ENCODE data around the gene NDUFB2. TPM values are rescaled to one million over a fixed set of nuclear protein-coding genes. Genes with fewer than 3 reads are reported as not detected.

The NDUFB2 gene
- 100 to 1,000 TPM; 176 to 242 TPM for total RNA-seq
- polyA plus RNA-seq (ENCODE audit: insufficient read length in 6 of 6) = 100 to 1,000 TPM; 127 to 163 (median 137) TPM
- long read RNA-seq, donor 1, transcript NDUFB2-201 (4 exons, 504 nt) = major isoform, 246 of 397 reads
- long read RNA-seq, donor 1, transcript NDUFB2-207 (3 exons, 1,101 nt) = minor isoform, 12 of 397 reads
- long read RNA-seq, donor 1, transcript NDUFB2-214 (3 exons, 665 nt) = minor isoform, 8 of 397 reads
- long read RNA-seq, donor 1, partial matches to known transcripts = 121 of 397 reads
- long read RNA-seq, donor 1, other reads (novel, unspliced or antisense) = 6 of 397 reads
- long read RNA-seq, donor 2, transcript NDUFB2-201 (4 exons, 504 nt) = major isoform, 170 of 320 reads
- long read RNA-seq, donor 2, transcript NDUFB2-214 (3 exons, 665 nt) = minor isoform, 17 of 320 reads
- long read RNA-seq, donor 2, transcript NDUFB2-207 (3 exons, 1,101 nt) = minor isoform, 8 of 320 reads
- long read RNA-seq, donor 2, partial matches to known transcripts = 122 of 320 reads
- long read RNA-seq, donor 2, other reads (novel, unspliced or antisense) = 0 of 320 reads
- long read RNA-seq, donor 3, transcript NDUFB2-214 (3 exons, 665 nt) = minor isoform, 12 of 309 reads
- long read RNA-seq, donor 3, transcript NDUFB2-201 (4 exons, 504 nt) = major isoform, 191 of 309 reads
- long read RNA-seq, donor 3, transcript NDUFB2-207 (3 exons, 1,101 nt) = minor isoform, 7 of 309 reads
- long read RNA-seq, donor 3, partial matches to known transcripts = 96 of 309 reads
- long read RNA-seq, donor 3, other reads (novel, unspliced or antisense) = 0 of 309 reads
- long read RNA-seq, donor 4, transcript NDUFB2-201 (4 exons, 504 nt) = major isoform, 224 of 239 reads
- long read RNA-seq, donor 4, partial matches to known transcripts = 0 of 239 reads
- long read RNA-seq, donor 4, other reads (novel, unspliced or antisense) = 11 of 239 reads
- long read RNA-seq, donor 5, transcript NDUFB2-201 (4 exons, 504 nt) = major isoform, 189 of 307 reads
- long read RNA-seq, donor 5, transcript NDUFB2-214 (3 exons, 665 nt) = minor isoform, 10 of 307 reads
- long read RNA-seq, donor 5, transcript NDUFB2-207 (3 exons, 1,101 nt) = minor isoform, 10 of 307 reads
- long read RNA-seq, donor 5, partial matches to known transcripts = 96 of 307 reads
- long read RNA-seq, donor 5, other reads (novel, unspliced or antisense) = 0 of 307 reads
- long read RNA-seq, donor 6, transcript NDUFB2-207 (3 exons, 1,101 nt) = minor isoform, 12 of 485 reads
- long read RNA-seq, donor 6, transcript NDUFB2-201 (4 exons, 504 nt) = major isoform, 278 of 485 reads
- long read RNA-seq, donor 6, transcript NDUFB2-214 (3 exons, 665 nt) = minor isoform, 26 of 485 reads
- long read RNA-seq, donor 6, partial matches to known transcripts = 166 of 485 reads
- long read RNA-seq, donor 6, other reads (novel, unspliced or antisense) = 0 of 485 reads
- long read RNA-seq, donor 7, transcript NDUFB2-201 (4 exons, 504 nt) = major isoform, 159 of 218 reads
- long read RNA-seq, donor 7, transcript NDUFB2-214 (3 exons, 665 nt) = minor isoform, 16 of 218 reads
- long read RNA-seq, donor 7, partial matches to known transcripts = 37 of 218 reads
- long read RNA-seq, donor 7, other reads (novel, unspliced or antisense) = 0 of 218 reads
- long read RNA-seq, donor 8, transcript NDUFB2-201 (4 exons, 504 nt) = major isoform, 156 of 219 reads
- long read RNA-seq, donor 8, transcript NDUFB2-207 (3 exons, 1,101 nt) = minor isoform, 7 of 219 reads
- long read RNA-seq, donor 8, transcript NDUFB2-214 (3 exons, 665 nt) = minor isoform, 10 of 219 reads
- long read RNA-seq, donor 8, partial matches to known transcripts = 45 of 219 reads
- long read RNA-seq, donor 8, other reads (novel, unspliced or antisense) = 0 of 219 reads
- long read RNA-seq, donor 9 = 0 reads
- long read RNA-seq, donor 10, transcript NDUFB2-201 (4 exons, 504 nt) = major isoform, 185 of 198 reads
- long read RNA-seq, donor 10, partial matches to known transcripts = 0 of 198 reads
- long read RNA-seq, donor 10, other reads (novel, unspliced or antisense) = 9 of 198 reads
- long read RNA-seq, donor 11, transcript NDUFB2-207 (3 exons, 1,101 nt) = minor isoform, 26 of 525 reads
- long read RNA-seq, donor 11, transcript NDUFB2-214 (3 exons, 665 nt) = minor isoform, 22 of 525 reads
- long read RNA-seq, donor 11, transcript NDUFB2-208 (4 exons, 499 nt) = minor isoform, 6 of 525 reads
- long read RNA-seq, donor 11, transcript NDUFB2-201 (4 exons, 504 nt) = major isoform, 317 of 525 reads
- long read RNA-seq, donor 11, partial matches to known transcripts = 136 of 525 reads
- long read RNA-seq, donor 11, other reads (novel, unspliced or antisense) = 12 of 525 reads
- long read RNA-seq, donor 12, transcript NDUFB2-201 (4 exons, 504 nt) = major isoform, 139 of 196 reads
- long read RNA-seq, donor 12, transcript NDUFB2-214 (3 exons, 665 nt) = minor isoform, 5 of 196 reads
- long read RNA-seq, donor 12, partial matches to known transcripts = 50 of 196 reads
- long read RNA-seq, donor 12, other reads (novel, unspliced or antisense) = 0 of 196 reads

DNA sequence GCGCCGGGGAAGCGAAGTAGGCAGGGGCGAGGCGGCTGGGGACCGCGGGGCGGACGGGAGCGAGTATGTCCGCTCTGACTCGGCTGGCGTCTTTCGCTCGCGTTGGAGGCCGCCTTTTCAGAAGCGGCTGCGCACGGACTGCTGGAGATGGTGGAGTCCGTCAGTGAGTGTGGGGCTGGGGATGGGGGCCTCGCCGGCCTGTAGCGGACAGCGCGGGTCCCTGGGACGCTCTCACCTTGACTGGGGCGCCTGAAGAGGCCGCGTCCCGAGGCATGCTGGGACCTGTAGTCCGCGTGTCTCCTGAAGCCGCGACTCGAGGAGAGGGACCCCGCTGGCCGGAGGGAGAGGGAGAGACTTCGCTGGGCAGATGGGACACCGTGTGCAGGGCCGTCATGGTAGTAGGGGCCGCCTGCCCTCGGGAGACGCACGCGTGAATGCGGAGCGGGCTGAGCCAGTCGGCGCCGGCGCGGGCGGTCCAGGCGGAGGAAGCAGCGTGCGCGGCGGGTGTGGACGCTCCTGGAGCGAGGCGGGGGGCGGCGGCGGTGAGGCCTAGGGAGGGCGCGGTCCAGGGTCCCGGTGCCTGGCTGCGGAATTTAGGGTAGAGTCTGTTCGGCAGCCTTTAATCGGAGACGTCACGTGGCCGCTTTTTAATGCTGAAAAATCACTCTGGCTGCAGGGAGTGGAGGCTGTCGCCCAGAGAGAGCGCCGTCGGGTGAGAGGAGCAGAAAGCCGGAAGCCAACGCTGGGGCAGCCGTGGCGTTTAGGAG, at the start of gene NDUFB2:
NDUFB2 (plus strand) TSS at position 29 of the 767 bp plus-strand sequence; CDS start at position 66, 37 bp downstream.
- intact Hi-C loops (cut with DNase I) = no loop called here
- no peaks in the 10 kb centered on the region for H3K27me3 ChIP-seq
- H3K27ac ChIP-seq = peak within 1 kb of the TSS; percentile 93 to 96
- TF ChIP-seq, protein P1, sequence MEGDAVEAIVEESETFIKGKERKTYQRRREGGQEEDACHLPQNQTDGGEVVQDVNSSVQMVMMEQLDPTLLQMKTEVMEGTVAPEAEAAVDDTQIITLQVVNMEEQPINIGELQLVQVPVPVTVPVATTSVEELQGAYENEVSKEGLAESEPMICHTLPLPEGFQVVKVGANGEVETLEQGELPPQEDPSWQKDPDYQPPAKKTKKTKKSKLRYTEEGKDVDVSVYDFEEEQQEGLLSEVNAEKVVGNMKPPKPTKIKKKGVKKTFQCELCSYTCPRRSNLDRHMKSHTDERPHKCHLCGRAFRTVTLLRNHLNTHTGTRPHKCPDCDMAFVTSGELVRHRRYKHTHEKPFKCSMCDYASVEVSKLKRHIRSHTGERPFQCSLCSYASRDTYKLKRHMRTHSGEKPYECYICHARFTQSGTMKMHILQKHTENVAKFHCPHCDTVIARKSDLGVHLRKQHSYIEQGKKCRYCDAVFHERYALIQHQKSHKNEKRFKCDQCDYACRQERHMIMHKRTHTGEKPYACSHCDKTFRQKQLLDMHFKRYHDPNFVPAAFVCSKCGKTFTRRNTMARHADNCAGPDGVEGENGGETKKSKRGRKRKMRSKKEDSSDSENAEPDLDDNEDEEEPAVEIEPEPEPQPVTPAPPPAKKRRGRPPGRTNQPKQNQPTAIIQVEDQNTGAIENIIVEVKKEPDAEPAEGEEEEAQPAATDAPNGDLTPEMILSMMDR (IDR thresholded peaks at IDR 0.05) = no peak
- peaks cover 0 to 4% of the 10 kb centered on the region in 2 donors for H3K36me3 ChIP-seq
- H3K4me1 ChIP-seq = peaks cover 13 to 30% of the 10 kb centered on the region in 2 donors
- H3K9me3 ChIP-seq = no peaks in the 10 kb centered on the region
- ATAC-seq (peak; percentile 96), DNase-seq (peak; percentile 84 to 100 (median 90))
- peak within 1 kb of the TSS; percentile 93 to 95 for H3K4me3 ChIP-seq

DNA sequence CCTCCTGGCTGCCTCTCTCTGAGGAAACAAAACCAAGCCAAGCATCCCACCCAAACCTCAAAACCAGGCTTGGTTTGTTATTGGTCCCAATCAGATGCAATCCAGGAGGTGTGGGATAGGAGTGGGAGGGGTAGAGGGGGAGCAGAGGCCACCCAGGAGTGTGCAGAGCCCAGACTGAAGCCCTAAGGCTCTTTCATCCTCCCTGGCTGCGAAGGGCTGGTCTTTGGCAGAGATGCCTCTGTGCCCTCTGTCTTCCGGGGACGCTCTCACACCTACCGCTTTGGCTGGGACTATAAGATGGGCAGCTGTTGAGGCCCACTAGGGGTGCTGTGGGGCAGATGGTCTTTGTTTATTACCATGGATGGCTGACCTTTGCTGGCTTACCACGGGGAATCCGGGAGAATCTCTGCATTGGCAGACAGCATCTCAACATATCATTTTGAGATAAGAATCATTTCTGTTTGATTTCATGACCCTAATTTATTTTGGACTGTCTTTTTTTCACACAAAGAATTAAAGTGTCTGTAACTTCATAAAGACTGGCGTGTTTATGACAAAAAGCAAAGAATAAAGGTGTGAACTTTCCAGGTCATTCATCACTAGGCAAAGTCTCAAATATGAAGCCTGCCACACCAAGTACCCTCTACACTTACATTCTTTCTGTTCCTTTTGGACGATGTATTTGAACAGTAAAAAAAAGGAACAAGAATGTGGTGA, 49.4 kb upstream of the NDUFB2 start:
- ATAC-seq = peak; percentile 71
- H3K4me1 ChIP-seq = no peaks in the 10 kb centered on the region
- DNase-seq = peak in 1 of 4 donors; percentile 48
- intact Hi-C loops (cut with DNase I) = no loop called here
- TF ChIP-seq, protein P1 (IDR thresholded peaks at IDR 0.05) = peak; percentile 23 to 36
- H3K27ac ChIP-seq = no peak overlapping the region
- no peaks in the 10 kb centered on the region for H3K36me3 ChIP-seq
- no peak overlapping the region for H3K4me3 ChIP-seq
- peaks cover 4 to 28% of the 10 kb centered on the region in 2 donors for H3K27me3 ChIP-seq
- no peaks in the 10 kb centered on the region for H3K9me3 ChIP-seq

DNA sequence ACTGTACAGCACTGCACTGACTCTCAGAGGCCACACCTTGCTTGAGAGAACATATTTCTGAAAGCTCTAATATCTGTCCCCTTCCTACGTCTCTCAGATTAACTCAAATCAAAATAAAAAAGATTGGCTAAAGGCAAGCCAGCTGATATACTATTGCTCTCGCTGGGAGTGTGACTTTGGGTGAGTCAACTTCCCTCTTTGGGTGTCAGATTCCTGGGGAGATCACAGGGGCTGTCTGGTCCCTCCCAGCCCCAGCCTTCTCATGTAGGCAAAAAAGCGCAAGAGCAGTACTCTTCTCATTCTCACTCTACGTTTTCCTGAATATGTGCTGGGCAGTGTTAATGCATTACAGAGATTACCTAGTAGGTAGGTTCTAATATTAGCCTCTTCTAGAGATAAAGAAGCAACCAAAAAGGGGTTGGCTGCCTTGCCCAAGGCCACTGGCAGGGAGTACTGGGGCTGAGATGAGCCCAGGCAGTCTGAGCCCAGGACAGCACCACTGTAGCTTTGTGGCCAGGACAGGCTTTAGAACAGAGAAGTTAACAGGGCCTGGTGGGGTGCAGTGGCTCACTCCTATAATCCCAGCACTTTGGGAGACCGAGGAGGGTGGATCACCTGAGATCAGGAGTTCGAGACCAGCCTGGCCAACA, 46.8 kb upstream of the NDUFB2 start:
- no peak overlapping the region for H3K4me3 ChIP-seq
- no peaks in the 10 kb centered on the region for H3K9me3 ChIP-seq
- ATAC-seq (no peak), DNase-seq (no peak)
- H3K36me3 ChIP-seq = no peaks in the 10 kb centered on the region
- intact Hi-C loops (cut with DNase I) = loop anchor here in 1 of 2 donors (10.0 kb wide), 1 partner anchor 135 kb away; no protein-coding TSS in a partner anchor
- no peak overlapping the region for H3K27ac ChIP-seq
- H3K27me3 ChIP-seq = peaks cover 0 to 2% of the 10 kb centered on the region in 2 donors
- TF ChIP-seq, protein P1 (IDR thresholded peaks at IDR 0.05) = no peak
- peaks cover 0 to 4% of the 10 kb centered on the region in 2 donors for H3K4me1 ChIP-seq
